HG03025 (cell line): Measurements from ENCODE around the gene DUSP5.

Source experiments
- ATAC-seq: cut with Tn5 transposase; IDR thresholded peaks from one replicate; pipeline ENCODE4 v1.9.1; 2021; ENCODE audit warnings: mild to moderate bottlenecking, moderate library complexity; ENCODE audit not compliant: unreplicated experiment, low FRiP score

DUSP5 gene

GRCh38 chr10:110499796-110500514 is 2.2 kb downstream of the DUSP5 start:
- ATAC-seq: no peak

- ATAC-seq: no peak
Observed at GRCh38 chr10:110500515-110500905, 2.8 kb downstream of the DUSP5 start.

GRCh38 chr10:110501142-110501937 is 3.6 kb downstream of the DUSP5 start:
- no peak for ATAC-seq

GRCh38 chr10:110502072-110502845 is 4.6 kb downstream of the DUSP5 start:
- ATAC-seq: no peak

- ATAC-seq: no peak
Observed at GRCh38 chr10:110502851-110503301, 5.2 kb downstream of the DUSP5 start.

- ATAC-seq: no peak
Observed at GRCh38 chr10:110503528-110504110, 5.9 kb downstream of the DUSP5 start.

GRCh38 chr10:110504111-110504735 is 6.5 kb downstream of the DUSP5 start:
- ATAC-seq: peak; percentile 74

GRCh38 chr10:110505130-110505770 is 7.5 kb downstream of the DUSP5 start:
- no peak for ATAC-seq

- ATAC-seq: no peak
Observed at GRCh38 chr10:110506448-110506847, 8.7 kb downstream of the DUSP5 start.

- ATAC-seq: no peak
Observed at GRCh38 chr10:110507346-110507745, 9.6 kb downstream of the DUSP5 start.

GRCh38 chr10:110508159-110508788 is 10.6 kb downstream of the DUSP5 start:
- no peak for ATAC-seq

- ATAC-seq: no peak
Observed at GRCh38 chr10:110508806-110509544, 11.3 kb downstream of the DUSP5 start.

- no peak for ATAC-seq
Observed at GRCh38 chr10:110509560-110509959, 11.9 kb downstream of the DUSP5 start.

- ATAC-seq: no peak
Observed at GRCh38 chr10:110510086-110510485, 12.4 kb downstream of the DUSP5 start.

- no peak for ATAC-seq
Observed at GRCh38 chr10:110510730-110511129, 13.0 kb downstream of the DUSP5 start.

- no peak for ATAC-seq
Observed at GRCh38 chr10:110511734-110512449, 14.2 kb downstream of the DUSP5 start.

GRCh38 chr10:110512461-110513187 is 14.9 kb downstream of the DUSP5 start:
- ATAC-seq: no peak
